Neural progenitor cell (in vitro differentiated cells): ENCODE measurements around the gene TBX10.

ENCODE experiments used
- EZH2 ChIP-seq: fragments of 200-600 bp; sonication (generic); IDR thresholded peaks from 2 replicates; pipeline ENCODE4 v1.6.1; 2017; ENCODE audit warnings: antibody characterized with exemption, mild to moderate bottlenecking, moderate library complexity
- EZH2phosphoT487 ChIP-seq: fragments of 200-600 bp; sonication (generic); IDR thresholded peaks from 2 replicates; pipeline ENCODE4 v1.6.1; 2017; ENCODE audit warnings: antibody characterized with exemption
- TF ChIP-seq, protein P1 (sequence below): fragments of 200-600 bp; sonication (generic); IDR thresholded peaks from 2 replicates; pipeline ENCODE4 v1.5.1; 2017; ENCODE audit warnings: antibody characterized with exemption, mild to moderate bottlenecking

DNA sequence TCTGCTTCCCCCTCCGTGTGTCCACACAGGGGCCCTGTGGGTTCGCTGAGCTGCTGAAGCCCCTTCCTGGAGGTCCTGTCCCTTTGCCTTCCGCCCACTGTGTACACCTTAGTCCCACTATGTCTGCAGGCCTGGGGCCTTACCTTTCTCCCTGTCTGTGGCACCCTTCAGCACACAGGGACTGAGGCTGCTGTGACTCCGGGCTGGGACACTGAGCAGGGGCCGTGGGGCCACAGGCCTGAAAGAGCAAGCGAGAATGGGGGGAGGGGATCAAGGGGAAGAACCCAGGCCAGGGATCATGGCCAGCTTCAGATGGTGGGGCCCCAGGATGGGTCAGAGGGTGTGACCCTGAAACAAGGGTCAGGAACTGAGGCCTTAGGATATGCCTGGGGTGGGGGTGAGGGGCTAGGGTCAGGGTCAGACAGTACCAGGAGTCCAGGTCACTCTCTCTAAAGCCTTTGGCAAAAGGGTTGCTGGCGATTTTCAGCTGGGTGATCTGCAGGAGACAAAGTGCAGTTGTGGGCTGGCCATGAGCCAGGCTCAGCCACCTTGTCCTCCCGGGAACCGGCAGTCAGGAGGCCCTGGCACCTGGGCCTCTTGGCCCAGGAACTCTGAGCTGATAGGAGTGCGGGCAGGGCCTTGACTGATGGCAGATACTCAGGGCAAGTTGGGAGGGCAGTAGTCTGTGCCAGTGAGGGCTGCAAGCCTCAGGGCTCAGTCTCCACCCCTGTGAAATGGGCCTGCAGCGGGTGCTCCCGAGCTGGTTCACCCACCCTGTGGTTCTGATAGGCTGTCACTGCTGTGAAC, 7.2 kb downstream of the TBX10 start:
- TF ChIP-seq, protein P1, sequence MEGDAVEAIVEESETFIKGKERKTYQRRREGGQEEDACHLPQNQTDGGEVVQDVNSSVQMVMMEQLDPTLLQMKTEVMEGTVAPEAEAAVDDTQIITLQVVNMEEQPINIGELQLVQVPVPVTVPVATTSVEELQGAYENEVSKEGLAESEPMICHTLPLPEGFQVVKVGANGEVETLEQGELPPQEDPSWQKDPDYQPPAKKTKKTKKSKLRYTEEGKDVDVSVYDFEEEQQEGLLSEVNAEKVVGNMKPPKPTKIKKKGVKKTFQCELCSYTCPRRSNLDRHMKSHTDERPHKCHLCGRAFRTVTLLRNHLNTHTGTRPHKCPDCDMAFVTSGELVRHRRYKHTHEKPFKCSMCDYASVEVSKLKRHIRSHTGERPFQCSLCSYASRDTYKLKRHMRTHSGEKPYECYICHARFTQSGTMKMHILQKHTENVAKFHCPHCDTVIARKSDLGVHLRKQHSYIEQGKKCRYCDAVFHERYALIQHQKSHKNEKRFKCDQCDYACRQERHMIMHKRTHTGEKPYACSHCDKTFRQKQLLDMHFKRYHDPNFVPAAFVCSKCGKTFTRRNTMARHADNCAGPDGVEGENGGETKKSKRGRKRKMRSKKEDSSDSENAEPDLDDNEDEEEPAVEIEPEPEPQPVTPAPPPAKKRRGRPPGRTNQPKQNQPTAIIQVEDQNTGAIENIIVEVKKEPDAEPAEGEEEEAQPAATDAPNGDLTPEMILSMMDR, result no peak
- no peak for TF ChIP-seq EZH2
- TF ChIP-seq EZH2phosphoT487, result no peak
